ENCODE results near the gene ZNF444. TPM values are rescaled to one million over a fixed set of nuclear protein-coding genes. Genes with fewer than 3 reads are reported as not detected.

ZNF444 gene
- total RNA-seq, 1 donor from 2014 or later: 33.1 TPM

- TF ChIP-seq, protein P1, sequence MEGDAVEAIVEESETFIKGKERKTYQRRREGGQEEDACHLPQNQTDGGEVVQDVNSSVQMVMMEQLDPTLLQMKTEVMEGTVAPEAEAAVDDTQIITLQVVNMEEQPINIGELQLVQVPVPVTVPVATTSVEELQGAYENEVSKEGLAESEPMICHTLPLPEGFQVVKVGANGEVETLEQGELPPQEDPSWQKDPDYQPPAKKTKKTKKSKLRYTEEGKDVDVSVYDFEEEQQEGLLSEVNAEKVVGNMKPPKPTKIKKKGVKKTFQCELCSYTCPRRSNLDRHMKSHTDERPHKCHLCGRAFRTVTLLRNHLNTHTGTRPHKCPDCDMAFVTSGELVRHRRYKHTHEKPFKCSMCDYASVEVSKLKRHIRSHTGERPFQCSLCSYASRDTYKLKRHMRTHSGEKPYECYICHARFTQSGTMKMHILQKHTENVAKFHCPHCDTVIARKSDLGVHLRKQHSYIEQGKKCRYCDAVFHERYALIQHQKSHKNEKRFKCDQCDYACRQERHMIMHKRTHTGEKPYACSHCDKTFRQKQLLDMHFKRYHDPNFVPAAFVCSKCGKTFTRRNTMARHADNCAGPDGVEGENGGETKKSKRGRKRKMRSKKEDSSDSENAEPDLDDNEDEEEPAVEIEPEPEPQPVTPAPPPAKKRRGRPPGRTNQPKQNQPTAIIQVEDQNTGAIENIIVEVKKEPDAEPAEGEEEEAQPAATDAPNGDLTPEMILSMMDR (IDR thresholded peaks at IDR 0.05): no peak
- H3K4me1 Mint-ChIP-seq (ENCODE audit: low read depth): peaks cover 18% of the 10 kb centered on the region
- H3K27ac Mint-ChIP-seq (ENCODE audit: unreplicated experiment): no peak overlapping the region
- no peaks in the 10 kb centered on the region for H3K36me3 Mint-ChIP-seq (ENCODE audit: low read depth)
- H3K27me3 Mint-ChIP-seq (ENCODE audit: low read depth): no peaks in the 10 kb centered on the region
- H3K9me3 Mint-ChIP-seq (ENCODE audit: low read depth): no peaks in the 10 kb centered on the region
- no peak overlapping the region for H3K4me3 Mint-ChIP-seq (ENCODE audit: unreplicated experiment)
- no peak for DNase-seq (ENCODE audit: low spot score)
Measured at GRCh38 chr19:56133858-56134653, 7.0 kb upstream of the ZNF444 start.

DNA sequence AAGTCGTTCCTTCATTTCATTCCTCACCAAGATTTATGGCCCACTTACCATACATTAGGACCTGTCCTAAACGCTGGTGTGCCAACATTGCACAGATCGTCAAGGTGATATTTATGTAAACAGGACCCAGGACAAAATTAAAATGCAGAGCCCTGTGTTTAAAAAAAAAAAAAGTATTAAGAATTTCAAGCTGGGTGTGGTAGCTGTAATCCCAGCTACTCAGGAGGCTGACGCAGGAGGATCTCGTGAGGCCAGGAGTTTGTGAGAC, 6.5 kb upstream of the ZNF444 start:
- Mint-ChIP-seq H3K27ac (ENCODE audit: unreplicated experiment) (no peak overlapping the region), H3K9me3 (ENCODE audit: low read depth) (no peaks in the 10 kb centered on the region), H3K36me3 (ENCODE audit: low read depth) (no peaks in the 10 kb centered on the region), H3K27me3 (ENCODE audit: low read depth) (no peaks in the 10 kb centered on the region), H3K4me3 (ENCODE audit: unreplicated experiment) (no peak overlapping the region), H3K4me1 (ENCODE audit: low read depth) (peaks cover 18% of the 10 kb centered on the region)
- no peak for DNase-seq (ENCODE audit: low spot score)
- TF ChIP-seq, protein P1 (IDR thresholded peaks at IDR 0.05): no peak

GRCh38 chr19:56136362-56136761, 4.7 kb upstream of the ZNF444 start:
- no peak for DNase-seq (ENCODE audit: low spot score)
- Mint-ChIP-seq H3K9me3 (ENCODE audit: low read depth) (no peaks in the 10 kb centered on the region), H3K27me3 (ENCODE audit: low read depth) (no peaks in the 10 kb centered on the region), H3K36me3 (ENCODE audit: low read depth) (no peaks in the 10 kb centered on the region), H3K27ac (ENCODE audit: unreplicated experiment) (no peak overlapping the region), H3K4me3 (ENCODE audit: unreplicated experiment) (no peak overlapping the region), H3K4me1 (ENCODE audit: low read depth) (peaks cover 27% of the 10 kb centered on the region)
- TF ChIP-seq, protein P1 (IDR thresholded peaks at IDR 0.05): no peak

DNA sequence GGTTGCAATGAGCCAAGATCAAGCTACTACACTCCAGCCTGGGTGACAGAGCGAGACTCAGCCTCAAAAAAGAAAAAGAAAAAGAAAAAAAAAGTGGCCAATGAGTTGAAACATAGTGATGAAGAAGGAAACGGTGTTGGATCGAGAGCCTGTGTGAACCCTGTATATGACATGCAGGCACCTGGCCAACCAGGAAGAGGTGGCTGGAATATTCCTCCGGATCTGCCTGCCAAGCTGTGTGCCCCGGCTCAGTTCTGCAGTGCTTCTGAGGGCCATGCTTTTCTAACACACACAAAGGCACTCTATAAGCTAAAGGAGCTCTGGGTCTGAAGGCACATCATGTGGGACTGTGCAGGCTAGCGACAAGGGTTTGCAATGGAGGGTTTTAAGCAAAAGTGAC, 3.7 kb upstream of the ZNF444 start:
- H3K4me1 Mint-ChIP-seq (ENCODE audit: low read depth): peaks cover 27% of the 10 kb centered on the region
- H3K27ac Mint-ChIP-seq (ENCODE audit: unreplicated experiment): no peak overlapping the region
- H3K9me3 Mint-ChIP-seq (ENCODE audit: low read depth): no peaks in the 10 kb centered on the region
- no peaks in the 10 kb centered on the region for H3K36me3 Mint-ChIP-seq (ENCODE audit: low read depth)
- TF ChIP-seq, protein P1 (IDR thresholded peaks at IDR 0.05): no peak
- no peak for DNase-seq (ENCODE audit: low spot score)
- H3K27me3 Mint-ChIP-seq (ENCODE audit: low read depth): no peaks in the 10 kb centered on the region
- H3K4me3 Mint-ChIP-seq (ENCODE audit: unreplicated experiment): no peak overlapping the region

GRCh38 chr19:56138069-56138468, 3.0 kb upstream of the ZNF444 start:
- TF ChIP-seq, protein P1 (IDR thresholded peaks at IDR 0.05): no peak
- H3K27ac Mint-ChIP-seq (ENCODE audit: unreplicated experiment): no peak overlapping the region
- DNase-seq (ENCODE audit: low spot score): no peak
- H3K4me3 Mint-ChIP-seq (ENCODE audit: unreplicated experiment): no peak overlapping the region
- no peaks in the 10 kb centered on the region for H3K9me3 Mint-ChIP-seq (ENCODE audit: low read depth)
- H3K36me3 Mint-ChIP-seq (ENCODE audit: low read depth): no peaks in the 10 kb centered on the region
- H3K4me1 Mint-ChIP-seq (ENCODE audit: low read depth): peaks cover 32% of the 10 kb centered on the region
- no peaks in the 10 kb centered on the region for H3K27me3 Mint-ChIP-seq (ENCODE audit: low read depth)

Data from chondrocyte (in vitro differentiated cells).